NCI-H526 treated with DMSO at 0.1 percent for 48 hours (cell line): ENCODE data around the gene EBI3.
"Not testable (repeated sequence)": the region's sequence is repeated elsewhere in the genome, so short reads cannot be mapped to it uniquely, and the experiment has no call there.

Experiments
- DNase-seq: peaks from one replicate; lab custom pipeline; 2025; lab: John Stamatoyannopoulos, UW

The EBI3 gene

DNA sequence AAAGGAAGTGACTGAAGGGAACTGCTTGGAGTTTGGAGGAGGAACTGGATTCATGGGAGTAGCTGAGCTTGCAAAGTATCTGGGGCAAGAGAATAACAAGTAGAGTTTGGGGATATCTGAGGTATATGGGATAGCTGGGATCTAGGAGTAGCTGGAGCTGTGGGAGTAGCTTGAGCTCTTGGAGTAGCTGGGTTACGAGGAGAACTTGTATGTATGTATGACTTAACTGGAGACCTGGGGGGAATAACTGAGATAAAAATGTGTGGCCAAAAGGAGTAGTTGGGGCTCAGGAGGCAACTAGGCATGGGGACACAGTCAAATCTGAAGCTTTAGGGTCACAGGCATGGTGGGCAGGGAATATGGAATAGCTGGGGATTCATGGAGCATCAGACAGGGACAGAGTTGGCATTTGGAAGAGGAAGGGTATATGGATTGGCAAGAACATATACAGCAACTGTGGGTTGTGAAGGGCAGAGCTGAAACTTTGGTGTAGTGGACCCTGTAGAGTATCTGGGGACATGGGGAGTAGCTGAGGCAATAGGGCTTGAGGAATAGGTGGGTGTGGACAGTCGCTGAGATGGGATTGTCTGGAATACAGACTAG, 28.3 kb upstream of the EBI3 start:
- no peak for DNase-seq

DNA sequence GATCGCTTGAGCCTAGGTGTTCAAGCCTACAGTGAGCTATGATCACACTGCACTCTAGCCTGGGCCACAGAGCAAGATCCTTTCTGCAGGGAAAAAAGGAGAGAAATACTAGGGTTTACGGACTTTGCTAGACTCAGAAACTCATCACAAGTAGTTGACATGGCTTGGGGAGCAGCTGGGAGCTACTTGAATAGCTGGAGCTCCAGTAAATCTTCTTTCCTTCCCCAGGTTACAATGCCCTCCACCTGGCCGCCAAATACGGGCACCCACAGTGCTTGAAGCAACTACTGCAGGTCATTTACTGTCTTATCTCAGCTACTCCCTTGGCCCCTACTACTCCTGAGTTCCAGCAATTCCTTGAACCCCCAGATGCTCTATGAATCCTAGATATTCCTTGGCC, 27.5 kb upstream of the EBI3 start:
- no peak for DNase-seq

DNA sequence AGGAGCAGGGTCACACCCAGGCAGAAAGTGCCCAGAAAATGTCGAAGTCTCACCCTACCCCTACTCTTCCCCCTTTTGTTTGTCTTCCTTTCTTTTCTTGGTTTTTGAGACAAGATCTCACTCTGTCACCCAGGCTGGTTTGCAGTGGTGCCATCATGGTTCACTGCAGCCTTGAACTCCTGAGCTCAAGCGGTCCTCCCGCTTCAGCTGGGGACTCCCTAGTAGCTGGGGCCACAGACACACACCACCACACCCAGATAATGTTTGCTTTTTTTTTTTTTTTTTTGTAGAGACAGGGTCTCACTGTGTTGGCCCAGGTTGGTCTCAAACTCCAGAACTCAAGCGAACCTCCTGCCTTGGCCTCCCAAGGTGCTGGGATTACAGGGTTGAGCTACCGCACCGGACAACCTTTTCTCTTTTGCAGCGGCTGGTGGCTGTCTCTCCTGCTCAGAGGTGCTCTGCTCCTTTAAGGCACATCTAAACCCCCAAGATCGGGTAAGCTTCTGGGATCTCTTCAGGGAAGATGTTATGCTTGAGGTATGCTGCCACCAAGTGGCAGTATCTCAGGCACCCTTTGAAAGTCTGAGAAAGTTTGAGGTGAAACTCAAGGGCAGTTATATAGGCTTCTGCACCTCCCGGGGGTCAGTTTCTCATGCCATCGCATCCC, 22.4 kb upstream of the EBI3 start:
- no peak for DNase-seq

DNA sequence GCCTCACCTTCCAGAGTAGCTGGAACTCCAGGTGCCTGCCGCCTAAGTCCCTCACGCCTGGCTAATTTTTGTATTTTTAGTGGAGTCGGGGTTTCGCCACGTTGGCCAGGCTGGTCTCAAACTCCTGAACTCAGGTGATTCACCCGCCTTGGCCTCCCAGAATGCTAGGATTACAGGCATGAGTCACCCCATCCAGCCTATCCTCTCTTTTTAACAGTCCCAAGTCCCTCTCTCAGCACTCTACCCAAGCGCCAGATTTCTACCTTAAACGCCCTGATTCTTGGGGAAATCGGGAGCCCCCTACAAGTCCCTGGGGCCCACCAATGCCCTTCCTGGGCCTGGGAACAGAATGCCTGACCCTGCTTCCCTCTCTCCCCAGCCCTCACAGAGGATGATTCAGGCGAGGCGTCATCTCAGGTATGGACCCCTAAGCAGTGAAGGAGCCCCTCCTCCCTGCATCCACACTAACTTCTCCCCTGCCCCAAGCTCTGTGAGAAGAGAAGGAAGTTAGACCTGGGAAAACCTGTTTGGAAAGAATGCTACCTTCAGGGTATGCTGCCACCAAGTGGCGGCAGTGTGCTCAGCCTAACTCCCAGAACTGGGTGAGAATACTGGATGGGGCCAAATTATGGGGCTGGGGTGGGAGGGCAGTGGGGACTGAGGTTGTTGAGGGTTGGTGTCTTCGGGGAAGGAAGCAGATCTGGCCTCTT, 20.8 kb upstream of the EBI3 start:
- no peak for DNase-seq

DNA sequence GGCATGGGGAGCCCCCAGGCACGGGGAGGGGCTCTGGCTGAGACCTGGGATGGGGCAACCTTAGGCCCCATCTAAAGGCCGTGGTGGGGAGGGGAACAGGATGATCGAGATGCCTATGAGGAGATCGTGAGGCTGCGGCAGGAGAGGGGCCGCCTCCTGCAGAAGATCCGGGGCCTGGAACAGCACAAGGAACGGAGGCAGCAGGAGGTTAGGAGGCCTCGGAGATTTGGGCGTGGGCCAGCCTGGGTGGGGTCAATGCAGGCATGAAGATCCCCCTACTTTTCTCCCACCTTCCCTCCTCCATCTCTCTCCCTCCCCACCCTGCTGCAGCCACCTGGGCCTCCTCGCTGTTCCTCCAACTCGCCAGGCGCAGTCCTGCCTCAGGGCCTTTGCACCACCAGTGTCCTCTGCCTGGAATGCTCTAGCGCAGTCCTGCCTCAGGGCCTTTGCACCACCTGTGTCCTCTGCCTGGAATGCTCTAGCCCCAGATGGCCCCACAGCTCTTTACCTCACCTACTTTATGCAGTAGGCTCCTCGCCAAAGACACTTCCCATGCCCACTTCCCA, 19.1 kb upstream of the EBI3 start:
- DNase-seq: no peak

DNA sequence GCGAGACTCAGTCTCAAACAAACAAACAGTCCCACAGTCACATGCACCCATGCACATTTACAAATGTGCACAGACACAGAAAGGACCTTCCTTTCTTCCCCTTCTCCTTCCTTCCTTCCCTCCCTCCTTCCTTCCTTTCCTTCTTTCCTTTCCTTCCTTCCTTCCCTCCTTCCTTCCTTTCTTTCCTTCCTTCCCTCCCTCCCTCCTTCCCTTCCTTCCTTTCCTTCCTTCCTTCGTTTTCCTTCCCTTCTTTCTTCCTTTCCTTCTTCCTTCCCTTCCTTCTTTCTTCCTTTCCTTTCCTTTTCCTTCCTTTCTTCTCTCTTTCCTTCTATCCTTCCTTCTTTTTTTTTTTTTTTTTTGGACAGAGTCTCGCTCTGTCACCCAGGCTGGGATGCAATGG, 16.2 kb upstream of the EBI3 start:
- no peak for DNase-seq

DNA sequence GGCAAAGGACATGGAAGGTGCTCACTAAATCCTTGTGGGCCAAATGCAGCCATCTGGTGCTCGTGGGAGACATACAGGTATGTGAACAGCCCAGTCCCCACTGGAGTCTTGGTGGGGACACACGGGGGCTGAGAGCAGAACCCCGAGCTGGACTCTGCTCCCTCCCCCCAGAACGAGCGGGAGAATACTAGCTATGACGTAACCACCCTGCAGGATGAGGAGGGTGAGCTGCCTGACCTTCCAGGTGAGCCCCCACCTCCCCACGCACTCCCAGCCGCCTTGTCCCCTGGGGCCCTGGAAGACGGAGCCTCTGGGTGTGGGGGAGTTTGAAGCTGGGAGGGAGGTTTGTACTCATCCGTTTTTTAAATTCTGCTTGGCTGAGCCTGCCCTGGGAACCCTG, 13.5 kb upstream of the EBI3 start:
- no peak for DNase-seq

DNA sequence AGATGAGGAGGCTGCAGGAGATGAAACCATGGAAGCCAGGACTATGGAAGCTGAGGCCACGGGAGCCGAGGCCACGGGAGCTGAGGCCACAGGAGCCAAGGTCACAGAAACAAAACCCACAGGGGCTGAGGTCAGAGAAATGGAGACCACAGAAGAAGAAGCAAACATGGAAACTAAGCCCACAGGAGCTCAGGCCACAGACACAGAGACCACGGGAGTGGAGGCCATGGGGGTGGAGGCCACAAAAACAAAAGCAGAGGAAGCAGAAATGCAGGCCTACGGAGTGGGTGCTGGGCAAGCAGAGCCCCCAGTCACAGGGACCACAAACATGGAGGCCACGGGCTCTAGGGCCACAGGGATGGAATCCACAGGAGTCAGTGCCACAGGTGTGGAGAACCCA, 12.5 kb upstream of the EBI3 start:
- no peak for DNase-seq

DNA sequence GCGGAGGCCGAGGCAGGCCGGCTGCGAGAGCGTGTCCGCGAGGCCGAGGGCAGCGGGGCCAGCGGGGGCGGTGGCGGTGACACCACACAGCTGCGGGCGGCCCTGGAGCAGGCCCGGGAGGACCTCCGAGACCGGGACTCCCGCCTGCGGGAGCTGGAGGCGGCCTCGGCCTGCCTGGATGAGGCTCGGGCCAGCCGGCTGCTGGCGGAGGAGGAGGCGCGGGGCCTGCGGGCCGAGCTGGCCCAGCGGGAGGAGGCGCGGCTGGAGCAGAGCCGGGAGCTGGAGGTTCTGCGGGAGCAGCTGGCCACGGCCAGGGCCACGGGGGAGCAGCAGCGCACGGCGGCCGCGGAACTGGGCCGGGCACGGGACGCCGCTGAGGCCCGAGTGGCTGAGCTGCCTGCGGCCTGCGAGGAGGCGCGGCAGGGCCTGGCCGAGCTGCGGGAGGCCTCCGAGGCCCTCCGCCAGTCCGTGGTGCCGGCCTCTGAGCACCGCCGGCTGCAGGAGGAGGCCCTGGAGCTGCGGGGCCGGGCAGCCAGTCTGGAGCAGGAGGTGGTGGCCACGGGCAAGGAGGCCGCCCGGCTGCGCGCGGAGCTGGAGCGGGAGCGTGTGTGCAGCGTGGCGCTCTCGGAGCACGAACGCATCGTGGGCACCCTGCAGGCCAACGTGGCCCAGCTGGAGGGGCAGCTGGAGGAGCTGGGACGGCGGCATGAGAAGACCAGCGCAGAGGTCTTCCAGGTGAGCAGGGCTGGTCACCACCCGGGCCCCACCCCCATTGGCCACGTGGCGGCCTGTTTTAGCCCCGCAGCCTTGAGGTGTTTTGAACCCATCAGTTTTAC, 11.7 kb upstream of the EBI3 start:
- DNase-seq: no peak

DNA sequence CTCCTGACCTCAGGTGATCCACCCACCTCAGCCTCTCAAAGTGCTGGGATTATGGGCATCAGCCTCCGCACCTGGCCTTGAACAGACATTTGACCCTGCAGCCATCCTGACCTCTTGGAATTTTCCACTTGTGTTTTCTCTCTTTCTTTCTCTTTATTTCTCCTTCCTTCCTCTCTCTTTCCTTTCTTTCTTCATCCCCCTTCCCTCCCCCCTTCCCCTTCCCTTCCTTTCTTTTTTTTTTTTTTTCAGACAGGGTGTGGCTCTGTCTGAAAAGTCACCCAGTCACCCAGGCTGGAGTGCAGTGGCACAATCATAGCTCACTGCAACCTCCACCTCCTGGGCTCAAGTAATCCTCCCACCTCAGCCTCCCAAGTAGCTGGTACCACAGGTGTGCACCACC, 10.8 kb upstream of the EBI3 start:
- DNase-seq: not testable (repeated sequence)

DNA sequence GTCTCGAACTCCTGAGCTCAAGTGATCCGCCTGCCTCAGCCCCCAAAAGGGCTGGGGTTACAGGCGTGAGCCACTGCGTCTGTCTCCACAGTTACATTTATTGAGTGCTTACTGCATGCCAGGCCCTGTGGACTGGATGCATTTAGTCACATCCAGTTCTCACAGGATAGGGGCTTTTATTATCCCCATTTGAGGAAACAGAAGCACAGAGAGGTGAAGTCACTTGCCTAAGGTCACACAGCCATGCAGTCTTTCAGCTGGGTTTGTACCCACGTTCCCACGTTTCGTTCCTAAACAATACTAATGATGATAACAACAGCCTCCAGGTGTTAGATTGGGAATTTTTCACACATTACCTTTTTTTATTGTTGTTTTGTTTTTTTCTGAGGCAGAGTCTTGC, 9.1 kb upstream of the EBI3 start:
- DNase-seq: no peak

DNA sequence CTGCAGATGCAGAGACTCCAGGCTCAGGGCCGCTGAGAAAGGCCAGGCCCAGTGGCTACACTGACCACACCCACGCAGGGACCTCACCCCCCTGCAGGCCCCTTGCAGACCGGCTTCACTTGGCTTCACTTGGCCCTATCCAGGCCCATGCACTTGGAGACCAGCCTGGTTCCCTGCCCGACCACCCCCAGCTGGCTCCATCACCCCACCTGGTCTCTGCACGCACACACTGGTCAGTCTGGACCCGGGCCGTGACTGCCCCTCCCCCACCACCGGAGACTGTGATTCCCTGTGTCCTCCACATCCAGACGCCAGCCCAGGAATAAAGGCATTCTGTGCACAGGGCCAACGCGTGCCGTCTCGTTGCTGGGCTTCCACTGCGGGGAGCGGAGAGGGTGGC, 4.9 kb upstream of the EBI3 start:
- no peak for DNase-seq

DNA sequence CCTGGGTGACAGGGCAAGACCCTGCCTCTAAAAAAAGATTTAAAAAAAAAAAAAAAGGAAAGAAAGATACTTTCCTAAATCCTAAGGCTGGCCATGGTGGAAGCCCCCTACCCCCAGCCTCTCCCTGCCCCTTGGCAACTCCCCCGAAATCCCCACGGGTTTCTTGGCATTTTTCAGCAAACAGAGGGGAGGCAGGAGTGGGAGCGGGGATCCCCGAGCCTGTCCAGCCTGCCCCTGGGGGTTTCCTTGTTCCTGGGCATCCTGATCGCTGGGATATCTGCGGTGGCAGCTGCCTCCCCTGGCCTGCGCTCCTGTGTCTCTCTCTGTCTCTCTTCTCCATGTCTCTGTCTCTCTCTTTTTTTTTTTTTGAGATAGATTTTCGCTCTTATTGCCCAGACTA, 3.4 kb upstream of the EBI3 start:
- DNase-seq: no peak

DNA sequence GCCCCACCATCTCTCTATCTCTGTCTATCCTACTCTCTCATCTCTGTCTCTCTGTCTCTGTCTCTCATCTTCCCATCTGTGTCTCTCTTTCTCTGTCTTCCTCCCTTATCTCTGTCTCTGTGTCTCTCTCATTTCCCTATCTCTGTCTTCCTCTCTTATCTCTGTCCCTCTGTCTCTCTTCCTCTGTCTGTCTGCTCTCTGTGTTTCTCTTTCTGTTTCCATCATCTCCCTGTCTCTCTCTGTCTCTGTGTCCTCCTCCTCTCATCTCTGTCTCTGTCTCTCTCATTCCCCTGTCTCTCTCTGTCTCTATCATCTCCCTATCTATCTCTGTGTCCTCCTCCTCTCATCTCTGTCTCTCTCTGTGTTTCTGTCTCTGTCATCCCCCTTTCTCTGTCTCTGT, 1.6 kb upstream of the EBI3 start:
- no peak for DNase-seq

DNA sequence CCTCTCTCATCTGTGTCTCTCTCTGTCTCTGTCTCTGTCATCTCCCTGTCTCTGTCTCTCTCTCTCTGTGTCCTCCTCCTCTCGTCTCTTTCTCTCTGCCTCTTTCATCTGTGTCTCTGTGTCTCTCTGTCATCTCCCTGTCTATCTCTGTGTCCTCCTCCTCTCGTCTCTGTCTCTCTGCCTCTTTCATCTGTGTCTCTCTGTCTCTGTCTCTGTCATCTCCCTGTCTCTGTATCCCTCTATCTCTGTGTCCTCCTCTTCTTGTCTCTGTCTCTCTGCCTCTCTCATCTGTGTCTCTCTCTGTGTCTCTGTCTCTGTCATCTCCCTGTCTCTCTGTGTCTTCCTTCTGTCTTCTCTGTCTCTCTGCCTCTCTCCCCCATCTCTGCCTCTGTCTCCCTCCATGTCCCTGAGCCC, 551 bp upstream of the EBI3 start:
- DNase-seq: no peak

DNA sequence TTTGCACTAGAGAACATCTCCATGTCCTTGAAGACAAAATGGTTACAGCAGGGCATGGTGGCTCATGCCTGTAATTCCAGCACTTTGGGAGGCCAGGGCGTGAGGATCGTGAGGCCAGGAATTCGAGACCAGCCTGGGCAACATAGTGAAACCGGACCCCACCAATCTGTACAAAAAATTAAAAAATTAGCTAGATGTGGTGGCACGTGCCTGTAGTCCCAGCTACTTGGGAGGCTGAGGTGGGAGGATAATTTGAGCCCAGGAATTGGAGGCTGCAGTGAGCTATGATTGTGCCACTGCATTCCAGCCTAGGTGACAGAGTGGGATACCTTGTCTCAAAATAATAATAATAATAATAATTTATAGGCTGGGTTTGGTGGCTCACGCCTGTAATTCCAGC, 914 bp downstream of the EBI3 start:
- DNase-seq: not testable (repeated sequence)

DNA sequence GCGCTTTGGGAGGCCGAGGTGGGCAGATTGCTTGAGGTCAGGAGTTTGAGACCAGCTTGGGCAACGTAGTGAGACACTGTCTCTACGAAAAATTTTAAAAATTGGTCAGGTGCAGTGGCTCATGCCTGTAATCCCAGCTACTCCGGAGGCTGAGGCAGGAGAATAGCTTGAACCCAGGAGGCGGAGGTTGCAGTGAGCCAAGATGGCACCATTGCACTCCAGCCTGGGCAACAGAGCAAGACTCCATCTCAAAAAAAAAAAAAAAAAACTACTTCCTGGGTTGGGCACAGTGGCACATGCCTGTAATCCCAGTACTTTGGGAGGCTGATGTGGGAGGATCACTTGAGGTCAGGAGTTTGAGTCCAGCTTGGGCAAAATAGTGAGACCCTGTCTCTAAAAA, 2.2 kb downstream of the EBI3 start:
- not testable (repeated sequence) for DNase-seq

DNA sequence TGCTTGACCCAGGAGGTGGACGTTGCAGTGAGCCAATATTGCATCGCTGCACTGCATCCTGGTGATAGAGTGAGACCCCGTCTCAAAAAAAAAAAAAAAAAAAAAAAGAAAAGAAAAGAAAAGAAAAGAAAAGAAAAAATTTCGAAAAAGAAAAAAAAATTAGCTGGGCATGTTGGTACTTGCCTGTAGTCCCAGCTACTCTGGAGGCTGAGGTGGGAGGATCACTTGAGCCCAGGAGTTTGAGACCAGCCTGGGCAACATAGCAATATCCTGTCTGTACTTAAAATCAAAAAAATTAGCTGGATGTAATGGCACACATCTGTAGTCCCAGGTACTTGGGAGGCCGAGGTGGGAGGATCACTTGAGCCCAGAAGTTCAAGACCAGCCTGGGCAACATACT, 2.8 kb downstream of the EBI3 start:
- DNase-seq: not testable (repeated sequence)

DNA sequence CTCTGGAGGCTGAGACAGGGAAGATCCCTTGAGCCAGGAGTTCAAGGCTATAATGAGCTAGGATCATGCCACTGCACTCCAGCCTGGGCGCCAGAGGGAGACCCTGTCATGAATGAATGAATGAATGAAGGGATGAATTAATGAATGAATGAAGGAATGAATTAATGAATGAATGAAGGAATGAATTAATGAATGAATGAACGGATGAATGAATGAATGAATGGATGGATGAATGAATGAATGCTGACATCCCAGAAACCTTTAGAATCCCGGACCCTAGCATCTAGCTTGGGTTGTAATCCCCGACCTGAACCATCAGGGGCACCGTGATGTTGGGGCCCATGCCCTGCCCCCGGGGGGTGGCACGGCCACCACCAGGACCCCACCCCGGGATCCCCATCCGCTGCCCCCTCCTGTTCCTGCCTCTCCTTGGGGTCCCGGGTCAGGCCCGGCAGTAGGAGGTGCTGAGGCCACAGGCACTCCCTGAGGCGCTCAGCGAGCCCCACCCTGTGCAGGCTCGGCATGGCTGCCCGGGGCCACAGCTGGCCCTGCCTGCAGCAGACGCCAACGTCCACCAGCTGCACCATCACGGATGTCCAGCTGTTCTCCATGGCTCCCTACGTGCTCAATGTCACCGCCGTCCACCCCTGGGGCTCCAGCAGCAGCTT, 3.4 kb downstream of the EBI3 start:
- DNase-seq: no peak

DNA sequence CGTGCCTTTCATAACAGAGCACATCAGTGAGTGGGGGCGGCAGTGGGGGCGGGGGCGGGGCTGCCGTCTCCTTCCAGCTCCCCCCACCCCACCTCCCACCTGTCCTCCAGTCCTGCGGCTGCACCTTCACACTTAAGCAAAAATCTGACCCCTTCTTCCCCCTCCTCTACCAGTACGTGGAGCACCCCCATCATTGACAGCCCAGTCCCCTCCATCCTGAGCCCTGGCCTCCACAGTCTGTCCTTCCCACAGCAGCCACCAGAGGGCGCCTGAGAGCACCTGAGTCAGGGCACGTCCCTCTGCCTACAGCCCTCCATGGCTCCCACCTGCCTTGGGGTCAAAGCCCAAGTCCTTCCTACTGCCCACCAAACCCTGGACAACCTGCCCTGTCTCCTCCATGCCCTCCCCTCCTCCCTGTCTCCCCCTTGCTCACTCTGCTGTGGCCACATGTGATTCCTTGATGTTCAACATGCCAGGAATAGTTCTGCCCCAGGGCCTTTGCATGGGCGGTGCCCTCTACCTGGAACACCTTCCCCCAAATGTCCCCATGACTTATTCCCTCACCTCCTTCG, 4.0 kb downstream of the EBI3 start:
- no peak for DNase-seq

DNA sequence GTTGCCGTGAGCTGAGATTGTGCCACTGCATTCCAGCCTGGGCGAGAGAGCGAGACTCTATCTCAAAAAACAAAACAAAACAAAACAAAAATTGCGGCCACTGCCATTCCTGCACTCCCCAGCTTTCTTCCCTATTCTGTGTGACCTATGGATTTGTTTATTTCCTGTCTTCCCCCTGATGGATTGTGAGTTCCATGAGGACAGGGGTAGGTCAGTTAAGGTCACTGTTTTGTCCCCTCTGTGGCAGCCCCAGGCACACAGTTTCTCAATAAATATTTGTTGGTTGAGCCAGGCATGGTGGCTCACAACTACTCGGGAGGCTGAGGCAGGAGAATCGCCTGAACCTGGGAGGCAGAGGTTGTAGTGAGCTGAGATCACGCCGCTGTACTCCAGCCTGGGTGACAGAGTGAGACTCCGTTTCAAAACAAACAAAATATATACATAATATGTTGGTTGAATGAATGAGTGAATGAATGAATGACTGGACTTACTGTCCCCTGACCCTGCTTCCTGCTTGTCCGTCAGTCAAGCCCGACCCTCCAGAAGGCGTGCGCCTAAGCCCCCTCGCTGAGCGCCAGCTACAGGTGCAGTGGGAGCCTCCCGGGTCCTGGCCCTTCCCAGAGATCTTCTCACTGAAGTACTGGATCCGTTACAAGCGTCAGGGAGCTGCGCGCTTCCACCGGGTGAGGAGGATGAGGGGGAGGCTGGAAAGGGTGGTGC, 5.0 kb downstream of the EBI3 start:
- DNase-seq: no peak
